Endodermal cell (in vitro differentiated cells): ENCODE results near the gene CYLD. TPM values are rescaled to one million over a fixed set of nuclear protein-coding genes. Genes with fewer than 3 reads are reported as not detected.

Source experiments
- DNase-seq: peaks from one replicate; pipeline ENCODE4 v3.0.0-alpha.2; 2017
- H3K27ac ChIP-seq: 2 replicates; pipeline ENCODE4 v1.5.1; 2013; ENCODE audit warnings: mild to moderate bottlenecking, low read depth, low read length, moderate library complexity
- H3K27me3 ChIP-seq: 2 replicates; pipeline ENCODE4 v1.6.1; 2013; ENCODE audit warnings: mild to moderate bottlenecking, low read length, moderate library complexity; ENCODE audit not compliant: insufficient read depth, control insufficient read depth, poor library complexity, severe bottlenecking
- H3K36me3 ChIP-seq: 2 replicates; pipeline ENCODE4 v1.7.0; 2013; ENCODE audit warnings: mild to moderate bottlenecking, low read length, moderate library complexity; ENCODE audit not compliant: control insufficient read depth, insufficient read depth
- H3K4me1 ChIP-seq: one replicate; pipeline ENCODE4 v1.7.0; 2013; ENCODE audit warnings: low read length; ENCODE audit not compliant: control insufficient read depth, insufficient read depth
- H3K4me3 ChIP-seq: 2 replicates; pipeline ENCODE4 v1.5.1; 2013; ENCODE audit warnings: mild to moderate bottlenecking, low read length, moderate library complexity
- H3K9ac ChIP-seq: 2 replicates; pipeline ENCODE4 v1.6.1; 2013; ENCODE audit warnings: mild to moderate bottlenecking, low read length, moderate library complexity; ENCODE audit not compliant: poor library complexity, severe bottlenecking; ENCODE audit errors: extremely low read depth
- H3K9me3 ChIP-seq: 2 replicates; pipeline ENCODE4 v1.6.1; 2013; ENCODE audit warnings: mild to moderate bottlenecking, low read length, moderate library complexity; ENCODE audit not compliant: control insufficient read depth
- H3K27ac Mint-ChIP-seq: 2 replicates; pipeline ENCODE4 v1.8.0; 2020; ENCODE audit warnings: mixed read lengths
- H3K27me3 Mint-ChIP-seq: 2 replicates; pipeline ENCODE4 v1.8.0; 2021; ENCODE audit warnings: mild to moderate bottlenecking, mixed read lengths; ENCODE audit not compliant: insufficient read depth
- H3K36me3 Mint-ChIP-seq: 2 replicates; pipeline ENCODE4 v1.8.0; 2020; ENCODE audit warnings: low read depth, mixed read lengths
- H3K4me1 Mint-ChIP-seq: 2 replicates; pipeline ENCODE4 v1.8.0; 2020; ENCODE audit warnings: mixed read lengths
- H3K4me3 Mint-ChIP-seq: 2 replicates; pipeline ENCODE4 v1.8.0; 2020; ENCODE audit warnings: mild to moderate bottlenecking, moderate library complexity, mixed read lengths
- H3K9me3 Mint-ChIP-seq: 2 replicates; pipeline ENCODE4 v1.8.0; 2020; ENCODE audit warnings: mild to moderate bottlenecking, mixed read lengths
- WGBS, 2 experiments: methylation state at CpG; one replicate each; pipeline versions ENCODE4 v1.1.5 to v1.1.7; 2013; ENCODE audit warnings: missing lambda C conversion rate in 2 of 2, mixed read lengths in 1 of 2; ENCODE audit not compliant: insufficient coverage in 1 of 2, insufficient read length in 1 of 2; 5-methylcytosine and 5-hydroxymethylcytosine counted together
- total RNA-seq, 2 donors: library from RNA; stranded (reverse); fragmentation: NEBNext Ultra II Directional in 1 of 2; extraction: Animal tissue kit (Norgen Biotek cat#: 25700) in 1 of 2; gene quantifications; 2 replicates in 1 of 2; 3 replicates in 1 of 2; pipeline ENCODE4 v1.2.1, GENCODE V29; 2021
- TF ChIP-seq, protein P1 (sequence below): fragments of 200-600 bp; sonication (generic); conservative IDR thresholded peaks from 2 replicates; pipeline ENCODE4 v1.5.0; 2021; ENCODE audit warnings: antibody characterized with exemption, mild to moderate bottlenecking

The CYLD gene
- total RNA-seq, 2 donors from 2014 or later: 12.7 TPM

DNA sequence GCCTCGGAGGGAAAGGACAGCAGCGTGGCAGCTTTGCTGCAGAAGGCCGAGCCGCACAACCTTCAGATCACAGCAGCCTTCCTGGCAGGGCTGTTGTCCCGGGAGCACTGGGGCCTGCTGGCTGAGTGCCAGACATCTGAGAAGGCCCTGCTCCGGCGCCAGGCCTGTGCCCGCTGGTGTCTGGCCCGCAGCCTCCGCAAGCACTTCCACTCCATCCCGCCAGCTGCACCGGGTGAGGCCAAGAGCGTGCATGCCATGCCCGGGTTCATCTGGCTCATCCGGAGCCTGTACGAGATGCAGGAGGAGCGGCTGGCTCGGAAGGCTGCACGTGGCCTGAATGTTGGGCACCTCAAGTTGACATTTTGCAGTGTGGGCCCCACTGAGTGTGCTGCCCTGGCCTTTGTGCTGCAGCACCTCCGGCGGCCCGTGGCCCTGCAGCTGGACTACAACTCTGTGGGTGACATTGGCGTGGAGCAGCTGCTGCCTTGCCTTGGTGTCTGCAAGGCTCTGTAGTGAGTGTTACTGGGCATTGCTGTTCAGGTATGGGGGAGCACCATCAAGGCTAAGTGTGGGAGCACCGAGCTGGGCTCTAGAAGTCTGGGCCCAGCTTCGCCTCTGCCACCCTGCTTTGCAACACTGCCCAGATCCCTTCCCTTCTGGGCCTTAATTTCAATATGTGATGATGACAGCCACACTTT is 29.9 kb upstream of the CYLD start:
- peaks cover 10% of the 10 kb centered on the region for H3K4me1 Mint-ChIP-seq
- H3K4me3 Mint-ChIP-seq: no peak overlapping the region
- TF ChIP-seq, protein P1, sequence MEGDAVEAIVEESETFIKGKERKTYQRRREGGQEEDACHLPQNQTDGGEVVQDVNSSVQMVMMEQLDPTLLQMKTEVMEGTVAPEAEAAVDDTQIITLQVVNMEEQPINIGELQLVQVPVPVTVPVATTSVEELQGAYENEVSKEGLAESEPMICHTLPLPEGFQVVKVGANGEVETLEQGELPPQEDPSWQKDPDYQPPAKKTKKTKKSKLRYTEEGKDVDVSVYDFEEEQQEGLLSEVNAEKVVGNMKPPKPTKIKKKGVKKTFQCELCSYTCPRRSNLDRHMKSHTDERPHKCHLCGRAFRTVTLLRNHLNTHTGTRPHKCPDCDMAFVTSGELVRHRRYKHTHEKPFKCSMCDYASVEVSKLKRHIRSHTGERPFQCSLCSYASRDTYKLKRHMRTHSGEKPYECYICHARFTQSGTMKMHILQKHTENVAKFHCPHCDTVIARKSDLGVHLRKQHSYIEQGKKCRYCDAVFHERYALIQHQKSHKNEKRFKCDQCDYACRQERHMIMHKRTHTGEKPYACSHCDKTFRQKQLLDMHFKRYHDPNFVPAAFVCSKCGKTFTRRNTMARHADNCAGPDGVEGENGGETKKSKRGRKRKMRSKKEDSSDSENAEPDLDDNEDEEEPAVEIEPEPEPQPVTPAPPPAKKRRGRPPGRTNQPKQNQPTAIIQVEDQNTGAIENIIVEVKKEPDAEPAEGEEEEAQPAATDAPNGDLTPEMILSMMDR: no peak
- H3K9me3 Mint-ChIP-seq: no peaks in the 10 kb centered on the region
- H3K4me3 ChIP-seq: no peak overlapping the region
- H3K4me1 ChIP-seq: no peaks in the 10 kb centered on the region
- no peak overlapping the region for H3K27ac Mint-ChIP-seq
- H3K27ac ChIP-seq: no peak overlapping the region
- DNase-seq: no peak
- no peaks in the 10 kb centered on the region for H3K9me3 ChIP-seq
- H3K36me3 Mint-ChIP-seq: no peaks in the 10 kb centered on the region
- H3K9ac ChIP-seq: no peak overlapping the region
- H3K27me3 ChIP-seq: no peaks in the 10 kb centered on the region
- no peaks in the 10 kb centered on the region for H3K36me3 ChIP-seq
- no peaks in the 10 kb centered on the region for H3K27me3 Mint-ChIP-seq
- WGBS, 2 experiments: 95 to 97% methylated on average over 14 to 25 of the region's 25 CpGs

DNA sequence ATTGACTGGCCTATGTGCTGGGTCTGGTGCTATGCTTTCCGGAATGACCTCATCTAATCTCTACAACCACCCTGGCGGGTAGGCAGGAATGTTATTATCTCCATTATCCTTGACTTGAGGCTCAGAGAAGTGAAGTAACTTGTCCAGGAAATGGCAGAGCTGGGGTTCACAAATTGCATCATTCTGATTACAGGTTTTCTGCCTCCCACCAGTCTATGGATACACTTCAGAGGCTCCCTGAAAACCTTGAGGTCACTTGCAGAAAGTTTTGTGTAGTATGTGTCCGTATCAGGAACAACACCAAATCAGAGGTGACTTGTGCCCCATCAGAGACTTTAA is 29.4 kb upstream of the CYLD start:
- Histone ChIP-seq H3K4me3 (no peak overlapping the region), H3K36me3 (no peaks in the 10 kb centered on the region), H3K27ac (no peak overlapping the region), H3K9ac (no peak overlapping the region), H3K27me3 (no peaks in the 10 kb centered on the region), H3K9me3 (no peaks in the 10 kb centered on the region), H3K4me1 (no peaks in the 10 kb centered on the region)
- WGBS, 2 experiments: 83 to 100% methylated on average over 1 to 3 of the region's 3 CpGs
- no peak for DNase-seq
- Mint-ChIP-seq H3K36me3 (no peaks in the 10 kb centered on the region), H3K9me3 (no peaks in the 10 kb centered on the region), H3K27me3 (no peaks in the 10 kb centered on the region), H3K27ac (no peak overlapping the region), H3K4me1 (peaks cover 10% of the 10 kb centered on the region), H3K4me3 (no peak overlapping the region)
- TF ChIP-seq, protein P1: no peak

DNA sequence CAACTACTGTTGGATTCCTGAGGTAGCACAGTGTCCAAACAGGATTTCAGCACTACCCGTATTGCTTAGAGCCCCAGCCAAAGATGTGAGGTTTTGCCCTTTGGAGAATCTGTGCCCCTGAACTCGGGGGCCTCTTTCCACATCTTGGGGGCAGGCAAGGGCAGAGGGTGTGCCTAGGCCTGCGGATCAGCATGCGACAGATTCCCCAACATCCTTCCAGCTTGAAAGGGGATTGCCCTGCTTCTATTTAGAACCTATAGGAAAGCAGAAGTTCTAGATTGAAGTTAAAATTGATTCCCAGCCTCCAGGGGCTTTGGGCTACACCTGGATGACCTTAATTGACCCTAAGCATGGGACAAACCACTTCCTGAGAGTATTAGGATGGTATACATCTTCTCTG is 28.9 kb upstream of the CYLD start:
- Histone ChIP-seq H3K9ac (no peak overlapping the region), H3K27ac (no peak overlapping the region), H3K4me3 (no peak overlapping the region), H3K9me3 (no peaks in the 10 kb centered on the region), H3K27me3 (no peaks in the 10 kb centered on the region), H3K4me1 (no peaks in the 10 kb centered on the region), H3K36me3 (no peaks in the 10 kb centered on the region)
- H3K27me3 Mint-ChIP-seq: no peaks in the 10 kb centered on the region
- no peaks in the 10 kb centered on the region for H3K36me3 Mint-ChIP-seq
- peaks cover 10% of the 10 kb centered on the region for H3K4me1 Mint-ChIP-seq
- no peak overlapping the region for H3K4me3 Mint-ChIP-seq
- H3K9me3 Mint-ChIP-seq: no peaks in the 10 kb centered on the region
- TF ChIP-seq, protein P1: no peak
- no peak overlapping the region for H3K27ac Mint-ChIP-seq
- 85 to 88% methylated on average over 1 to 4 of the region's 4 CpGs for WGBS, 2 experiments
- DNase-seq: no peak
